Activated T-helper 9 cell treated with anti-CD3 and anti-CD28 coated beads, Interleukin-2, amount 50 U/mL, for 16 hours (primary cell): ENCODE data around the gene PLXNA4.

Experiments used
- DNase-seq: peaks from one replicate; pipeline ENCODE4 v3.0.0-alpha.2; 2020; ENCODE audit warnings: low read depth

PLXNA4 gene

GRCh38 chr7:132588596-132588995, 12.3 kb upstream of the PLXNA4 start:
- DNase-seq = no peak

- DNase-seq = no peak
Measured at GRCh38 chr7:132584796-132585494, 8.7 kb upstream of the PLXNA4 start.

GRCh38 chr7:132581431-132581830, 5.2 kb upstream of the PLXNA4 start:
- DNase-seq = no peak

GRCh38 chr7:132580717-132581285, 4.5 kb upstream of the PLXNA4 start:
- DNase-seq = peak; percentile 32

GRCh38 chr7:132580277-132580676, 4.0 kb upstream of the PLXNA4 start:
- DNase-seq = no peak

GRCh38 chr7:132579260-132579899, 3.1 kb upstream of the PLXNA4 start:
- DNase-seq = no peak

- no peak for DNase-seq
Measured at GRCh38 chr7:132578826-132579225, 2.6 kb upstream of the PLXNA4 start.

- no peak for DNase-seq
Measured at GRCh38 chr7:132578050-132578370, 1.7 kb upstream of the PLXNA4 start.

- no peak for DNase-seq
Measured at GRCh38 chr7:132577206-132578049, 1.2 kb upstream of the PLXNA4 start.

GRCh38 chr7:132576721-132577085, 433 bp upstream of the PLXNA4 start:
- DNase-seq = no peak

- DNase-seq = no peak
Measured at GRCh38 chr7:132575419-132575981, 770 bp downstream of the PLXNA4 start.

GRCh38 chr7:132574223-132574622, 2.0 kb downstream of the PLXNA4 start:
- no peak for DNase-seq

GRCh38 chr7:132573251-132573955, 2.9 kb downstream of the PLXNA4 start:
- DNase-seq = no peak

GRCh38 chr7:132572526-132572925, 3.7 kb downstream of the PLXNA4 start:
- DNase-seq = no peak

GRCh38 chr7:132571970-132572369, 4.3 kb downstream of the PLXNA4 start:
- DNase-seq = no peak

- DNase-seq = no peak
Measured at GRCh38 chr7:132569884-132570614, 6.2 kb downstream of the PLXNA4 start.

GRCh38 chr7:132568962-132569361, 7.3 kb downstream of the PLXNA4 start:
- no peak for DNase-seq

GRCh38 chr7:132565885-132566284, 10.4 kb downstream of the PLXNA4 start:
- DNase-seq = no peak

GRCh38 chr7:132565441-132565840, 10.8 kb downstream of the PLXNA4 start:
- DNase-seq = no peak

- no peak for DNase-seq
Measured at GRCh38 chr7:132564849-132565248, 11.4 kb downstream of the PLXNA4 start.

- no peak for DNase-seq
Measured at GRCh38 chr7:132564090-132564489, 12.2 kb downstream of the PLXNA4 start.
